ENCODE results near the gene BZW2.

GRCh38 chr7:16753932-16754855, 108.2 kb downstream of the BZW2 start:
- no peak for TF ChIP-seq CTCF (IDR thresholded peaks at IDR 0.05)
- no peak for TF ChIP-seq POLR2AphosphoS5 (IDR thresholded peaks at IDR 0.05)
- TF ChIP-seq POLR2A (IDR thresholded peaks at IDR 0.05): no peak
